Measurements from ENCODE around the gene KSR2. TPM values are rescaled to one million over a fixed set of nuclear protein-coding genes. Genes with fewer than 3 reads are reported as not detected.

The KSR2 gene
- total RNA-seq, 1 donor from 2014 or later, result 0.26 TPM

- no peak for DNase-seq (ENCODE audit: low read depth in 2 of 2)
Measured at GRCh38 chr12:117538032-117538690, 430.6 kb downstream of the KSR2 start.

- DNase-seq (ENCODE audit: low read depth in 2 of 2), result no peak
Measured at GRCh38 chr12:117533687-117534086, 435.1 kb downstream of the KSR2 start.

GRCh38 chr12:117530796-117531195 lies 438.0 kb downstream of the KSR2 start:
- no peak for DNase-seq (ENCODE audit: low read depth in 2 of 2)

GRCh38 chr12:117528538-117528937 lies 440.3 kb downstream of the KSR2 start:
- DNase-seq (ENCODE audit: low read depth in 2 of 2), result no peak

GRCh38 chr12:117527479-117527855 lies 441.3 kb downstream of the KSR2 start:
- no peak for DNase-seq (ENCODE audit: low read depth in 2 of 2)

GRCh38 chr12:117526757-117527478 lies 441.9 kb downstream of the KSR2 start:
- peak in 1 of 2 donors; percentile 24 for DNase-seq (ENCODE audit: low read depth in 2 of 2)

GRCh38 chr12:117525766-117526165 lies 443.0 kb downstream of the KSR2 start:
- DNase-seq (ENCODE audit: low read depth in 2 of 2), result no peak

GRCh38 chr12:117524806-117525205 lies 444.0 kb downstream of the KSR2 start:
- DNase-seq (ENCODE audit: low read depth in 2 of 2), result no peak

- DNase-seq (ENCODE audit: low read depth in 2 of 2), result no peak
Measured at GRCh38 chr12:117523971-117524370, 444.8 kb downstream of the KSR2 start.

- no peak for DNase-seq (ENCODE audit: low read depth in 2 of 2)
Measured at GRCh38 chr12:117522559-117522958, 446.2 kb downstream of the KSR2 start.

GRCh38 chr12:117521867-117522266 lies 446.9 kb downstream of the KSR2 start:
- no peak for DNase-seq (ENCODE audit: low read depth in 2 of 2)

- DNase-seq (ENCODE audit: low read depth in 2 of 2), result no peak
Measured at GRCh38 chr12:117521346-117521745, 447.4 kb downstream of the KSR2 start.

GRCh38 chr12:117518594-117519270 lies 450.1 kb downstream of the KSR2 start:
- no peak for DNase-seq (ENCODE audit: low read depth in 2 of 2)

GRCh38 chr12:117517219-117517739 lies 451.5 kb downstream of the KSR2 start:
- no peak for DNase-seq (ENCODE audit: low read depth in 2 of 2)

- DNase-seq (ENCODE audit: low read depth in 2 of 2), result no peak
Measured at GRCh38 chr12:117516034-117516433, 452.8 kb downstream of the KSR2 start.

GRCh38 chr12:117514016-117514415 lies 454.8 kb downstream of the KSR2 start:
- DNase-seq (ENCODE audit: low read depth in 2 of 2), result no peak

- DNase-seq (ENCODE audit: low read depth in 2 of 2), result no peak
Measured at GRCh38 chr12:117513353-117513752, 455.4 kb downstream of the KSR2 start.

GRCh38 chr12:117508468-117508867 lies 460.3 kb downstream of the KSR2 start:
- DNase-seq (ENCODE audit: low read depth in 2 of 2), result no peak

GRCh38 chr12:117507548-117507947 lies 461.2 kb downstream of the KSR2 start:
- no peak for DNase-seq (ENCODE audit: low read depth in 2 of 2)

- no peak for DNase-seq (ENCODE audit: low read depth in 2 of 2)
Measured at GRCh38 chr12:117506333-117506732, 462.5 kb downstream of the KSR2 start.

GRCh38 chr12:117502633-117503032 lies 466.2 kb downstream of the KSR2 start:
- no peak for DNase-seq (ENCODE audit: low read depth in 2 of 2)

- DNase-seq (ENCODE audit: low read depth in 2 of 2), result no peak
Measured at GRCh38 chr12:117502233-117502632, 466.6 kb downstream of the KSR2 start.

Measured in dermis microvascular lymphatic vessel endothelial cell (primary cell).